ENCODE measurements around the gene SMIM41. TPM values are rescaled to one million over a fixed set of nuclear protein-coding genes. Genes with fewer than 3 reads are reported as not detected.

SMIM41 gene
- total RNA-seq, 1 experiment from 2014 or later, result not detected

GRCh38 chr12:52144512-52145227 lies 65.2 kb downstream of the SMIM41 start:
- H3K79me2 ChIP-seq (ENCODE audit: low read depth), result peaks cover 39% of the 10 kb centered on the region
- H4K20me1 ChIP-seq (ENCODE audit: insufficient read depth), result no peaks in the 10 kb centered on the region
- no peaks in the 10 kb centered on the region for H3K9me2 ChIP-seq (ENCODE audit: insufficient read depth)
- H3K9me3 ChIP-seq (ENCODE audit: insufficient read depth, low read depth), result no peaks in the 10 kb centered on the region
- CTCF ChIA-PET, result interaction anchor here (0.6 to 1.1 kb wide), 4 partner anchors 10 to 257 kb away, joined by 3 to 6 read pairs (median 4); no protein-coding TSS in a partner anchor
- H3K36me3 ChIP-seq (ENCODE audit: low read depth), result peaks cover 5% of the 10 kb centered on the region; the same call in 1 of the 2 replicates
- no peaks in the 10 kb centered on the region for H3K27me3 ChIP-seq (ENCODE audit: insufficient read depth, low read depth)
- no peak overlapping the region for H2AFZ ChIP-seq
- peak overlapping the region; percentile 100 for H3K27ac ChIP-seq
- H3F3A ChIP-seq (ENCODE audit: insufficient read depth, low read depth), result peaks cover 56% of the 10 kb centered on the region
- H3K4me1 ChIP-seq (replicated peaks; ENCODE audit: insufficient read depth), result peaks cover 44% of the 10 kb centered on the region
- POLR2A ChIA-PET (ENCODE audit: unreplicated experiment), result interaction anchor here (0.6 to 1.3 kb wide), 13 partner anchors 11 to 1177 kb away, joined by 3 to 14 read pairs (median 4); partner anchors contain the start of gene AAAS
- H3K4me3 ChIP-seq, result peak overlapping the region; percentile 99; the same call in 1 of the 2 replicates
- intact Hi-C loops (cut with micrococcal nuclease; ENCODE audit: unreplicated experiment), result loop anchor here (5.0 kb wide), 3 partner anchors 298 to 783 kb away; no protein-coding TSS in a partner anchor
- peak overlapping the region; percentile 100 for H3K4me2 ChIP-seq
- peak in 1 of 2 experiments; percentile 56 for DNase-seq
- TF ChIP-seq EZH2 (IDR thresholded peaks at IDR 0.05; ENCODE audit: low read depth) (no peak), CTCF (conservative IDR thresholded peaks at IDR 0.05) (no peak)
- no TSS peak for BruUV-seq (replicated peaks)

GRCh38 chr12:52145228-52146088 lies 66.0 kb downstream of the SMIM41 start:
- Histone ChIP-seq H3K27ac (peak overlapping the region; percentile 100), H3K4me3 (peak overlapping the region; percentile 99), H3K4me2 (peak overlapping the region; percentile 100), H4K20me1 (ENCODE audit: insufficient read depth) (no peaks in the 10 kb centered on the region), H2AFZ (no peak overlapping the region), H3K36me3 (ENCODE audit: low read depth) (peaks cover 5% of the 10 kb centered on the region; the same call in 1 of the 2 replicates), H3K79me2 (ENCODE audit: low read depth) (peaks cover 39% of the 10 kb centered on the region), H3K4me1 (replicated peaks; ENCODE audit: insufficient read depth) (peaks cover 50% of the 10 kb centered on the region), H3F3A (ENCODE audit: insufficient read depth, low read depth) (peaks cover 58% of the 10 kb centered on the region), H3K27me3 (ENCODE audit: insufficient read depth, low read depth) (no peaks in the 10 kb centered on the region), H3K9me2 (ENCODE audit: insufficient read depth) (no peaks in the 10 kb centered on the region), H3K9me3 (ENCODE audit: insufficient read depth, low read depth) (no peaks in the 10 kb centered on the region)
- TF ChIP-seq EZH2 (IDR thresholded peaks at IDR 0.05; ENCODE audit: low read depth) (no peak), CTCF (conservative IDR thresholded peaks at IDR 0.05) (no peak)
- no TSS peak for BruUV-seq (replicated peaks)
- POLR2A ChIA-PET (ENCODE audit: unreplicated experiment), result interaction anchor here (0.6 to 1.3 kb wide), 15 partner anchors 10 to 791 kb away, joined by 3 to 14 read pairs (median 4); no protein-coding TSS in a partner anchor
- CTCF ChIA-PET, result interaction anchor here (1.1 kb wide), 1 partner anchor 65 kb away, joined by 4 read pairs; no protein-coding TSS in a partner anchor
- intact Hi-C loops (cut with micrococcal nuclease; ENCODE audit: unreplicated experiment), result loop anchor here (2.0 to 5.0 kb wide), 4 partner anchors 297 to 782 kb away; no protein-coding TSS in a partner anchor
- DNase-seq, result peak; percentile 76 to 78
